Measurements from ENCODE around the gene EDAR. TPM values are rescaled to one million over a fixed set of nuclear protein-coding genes. Genes with fewer than 3 reads are reported as not detected.

The EDAR gene
- total RNA-seq, 1 donor from 2014 or later, result not detected

DNA sequence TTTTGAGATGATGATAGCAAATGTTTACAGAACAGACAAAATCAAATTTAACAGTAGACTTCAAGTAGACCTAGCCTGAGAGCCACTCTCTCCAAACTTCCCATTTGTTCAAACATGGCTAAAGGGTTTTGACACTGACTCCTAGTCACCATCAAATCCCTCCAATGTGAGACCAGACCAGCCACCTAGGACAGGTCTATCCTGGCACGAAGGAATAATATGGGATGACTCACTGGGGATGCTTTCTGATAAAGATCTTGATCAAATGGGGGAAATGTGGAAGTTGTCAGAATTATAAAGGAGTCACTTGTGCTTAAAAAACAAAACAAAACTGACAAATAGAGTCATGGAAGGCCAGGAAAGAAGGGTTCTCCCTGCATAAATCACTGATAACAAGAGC lies 95.7 kb downstream of the EDAR start:
- Histone ChIP-seq H3K36me3 (no peaks in the 10 kb centered on the region), H3K9me3 (peaks cover 10 to 26% of the 10 kb centered on the region in 2 donors), H3K4me1 (no peaks in the 10 kb centered on the region), H3K4me3 (no peak overlapping the region), H3K27ac (no peak overlapping the region), H3K27me3 (no peaks in the 10 kb centered on the region)
- intact Hi-C loops (cut with DNase I), result no loop called here
- DNase-seq (ENCODE audit: low spot score in 2 of 2), result no peak
- TF ChIP-seq, protein P1, sequence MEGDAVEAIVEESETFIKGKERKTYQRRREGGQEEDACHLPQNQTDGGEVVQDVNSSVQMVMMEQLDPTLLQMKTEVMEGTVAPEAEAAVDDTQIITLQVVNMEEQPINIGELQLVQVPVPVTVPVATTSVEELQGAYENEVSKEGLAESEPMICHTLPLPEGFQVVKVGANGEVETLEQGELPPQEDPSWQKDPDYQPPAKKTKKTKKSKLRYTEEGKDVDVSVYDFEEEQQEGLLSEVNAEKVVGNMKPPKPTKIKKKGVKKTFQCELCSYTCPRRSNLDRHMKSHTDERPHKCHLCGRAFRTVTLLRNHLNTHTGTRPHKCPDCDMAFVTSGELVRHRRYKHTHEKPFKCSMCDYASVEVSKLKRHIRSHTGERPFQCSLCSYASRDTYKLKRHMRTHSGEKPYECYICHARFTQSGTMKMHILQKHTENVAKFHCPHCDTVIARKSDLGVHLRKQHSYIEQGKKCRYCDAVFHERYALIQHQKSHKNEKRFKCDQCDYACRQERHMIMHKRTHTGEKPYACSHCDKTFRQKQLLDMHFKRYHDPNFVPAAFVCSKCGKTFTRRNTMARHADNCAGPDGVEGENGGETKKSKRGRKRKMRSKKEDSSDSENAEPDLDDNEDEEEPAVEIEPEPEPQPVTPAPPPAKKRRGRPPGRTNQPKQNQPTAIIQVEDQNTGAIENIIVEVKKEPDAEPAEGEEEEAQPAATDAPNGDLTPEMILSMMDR (IDR thresholded peaks at IDR 0.05), result no peak

DNA sequence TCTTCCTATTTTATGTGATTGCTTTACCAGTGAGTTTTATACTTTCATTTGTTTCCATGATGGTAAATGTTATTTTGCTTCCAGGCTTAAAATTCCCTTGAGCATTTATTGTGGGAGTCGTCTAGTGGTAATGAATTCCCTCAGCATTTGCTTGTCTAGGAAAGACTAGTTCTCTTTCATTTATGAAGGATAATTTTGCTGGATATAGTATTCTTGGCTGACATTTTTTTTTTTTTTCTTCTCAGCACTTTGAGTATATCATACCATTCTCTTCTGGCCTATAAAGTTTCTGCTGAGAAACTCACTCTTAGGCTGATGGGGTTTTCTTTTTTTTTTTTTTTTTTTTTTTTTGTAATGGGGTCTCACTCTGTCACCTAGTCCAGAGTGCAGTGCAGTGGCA lies 99.1 kb downstream of the EDAR start:
- peaks cover 10 to 31% of the 10 kb centered on the region in 2 donors for H3K9me3 ChIP-seq
- no peaks in the 10 kb centered on the region for H3K36me3 ChIP-seq
- intact Hi-C loops (cut with DNase I), result no loop called here
- H3K4me1 ChIP-seq, result no peaks in the 10 kb centered on the region
- no peak overlapping the region for H3K4me3 ChIP-seq
- TF ChIP-seq, protein P1 (IDR thresholded peaks at IDR 0.05), result no peak
- no peaks in the 10 kb centered on the region for H3K27me3 ChIP-seq
- H3K27ac ChIP-seq, result no peak overlapping the region
- no peak for DNase-seq (ENCODE audit: low spot score in 2 of 2)

DNA sequence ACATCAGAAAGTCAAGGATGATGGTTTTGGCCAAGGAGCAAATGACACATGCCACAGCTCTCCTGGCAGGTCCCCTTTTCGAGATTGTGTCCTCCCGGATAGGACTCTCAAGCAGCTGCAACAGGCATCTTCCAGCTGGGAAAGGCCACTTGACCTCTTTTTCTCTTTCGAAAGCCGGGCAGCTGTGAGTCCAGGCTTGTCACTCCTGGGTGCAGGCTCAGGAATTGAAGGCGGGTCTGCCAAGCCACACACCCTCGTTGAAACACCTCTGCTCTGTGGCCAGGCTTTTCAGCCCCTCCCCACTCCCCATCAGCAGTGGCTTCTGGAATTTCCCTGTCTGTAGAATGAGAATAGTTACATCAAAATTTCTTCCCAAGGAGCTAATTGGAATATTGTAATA lies 104.4 kb downstream of the EDAR start:
- DNase-seq (ENCODE audit: low spot score in 2 of 2), result no peak
- no peak overlapping the region for H3K4me3 ChIP-seq
- H3K4me1 ChIP-seq, result no peaks in the 10 kb centered on the region
- peaks cover under 1 to 19% of the 10 kb centered on the region in 2 donors for H3K9me3 ChIP-seq
- H3K27me3 ChIP-seq, result no peaks in the 10 kb centered on the region
- H3K36me3 ChIP-seq, result no peaks in the 10 kb centered on the region
- TF ChIP-seq, protein P1 (IDR thresholded peaks at IDR 0.05), result no peak
- intact Hi-C loops (cut with DNase I), result no loop called here
- no peak overlapping the region for H3K27ac ChIP-seq

DNA sequence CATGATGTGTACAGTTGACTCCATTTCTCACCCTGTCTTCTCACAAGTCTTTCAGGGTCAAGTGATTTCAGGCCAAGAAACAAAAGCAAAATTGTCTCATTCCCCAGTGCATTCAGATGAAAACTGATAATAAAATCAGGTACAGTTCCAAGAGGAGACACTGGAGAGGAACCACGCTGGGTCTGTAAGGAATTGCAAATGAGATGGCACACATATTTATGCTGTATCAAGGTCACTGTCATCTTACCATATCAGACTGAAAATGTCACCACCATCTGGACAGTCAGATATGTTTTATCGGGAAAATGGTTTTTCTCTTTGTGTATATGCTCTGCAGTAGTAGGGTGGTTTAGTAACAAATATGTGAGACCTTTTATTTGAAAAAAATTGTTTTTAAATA lies 110.7 kb downstream of the EDAR start:
- Histone ChIP-seq H3K4me1 (no peaks in the 10 kb centered on the region), H3K27ac (no peak overlapping the region), H3K36me3 (no peaks in the 10 kb centered on the region), H3K9me3 (peaks cover 0 to 3% of the 10 kb centered on the region in 2 donors), H3K4me3 (no peak overlapping the region), H3K27me3 (no peaks in the 10 kb centered on the region)
- intact Hi-C loops (cut with DNase I), result no loop called here
- TF ChIP-seq, protein P1 (IDR thresholded peaks at IDR 0.05), result no peak
- DNase-seq (ENCODE audit: low spot score in 2 of 2), result no peak

DNA sequence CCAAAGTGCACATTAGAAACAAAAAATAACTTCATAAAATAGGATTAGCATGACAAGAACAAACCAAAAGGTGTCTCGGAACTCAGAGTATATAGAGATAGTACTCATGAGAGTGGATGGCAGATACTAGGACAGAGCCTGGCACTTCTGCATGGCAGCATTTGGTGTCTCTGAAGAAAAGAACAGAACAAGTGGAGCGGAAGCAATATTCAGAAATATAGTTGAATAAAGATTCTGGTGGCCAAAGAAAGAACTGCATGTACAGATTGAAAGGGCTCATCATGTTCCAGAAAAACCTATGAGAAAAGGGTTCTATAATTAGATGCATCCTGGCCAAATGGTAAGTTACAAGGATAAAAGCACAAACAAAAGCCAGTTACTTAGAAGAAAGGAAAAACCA lies 111.5 kb downstream of the EDAR start:
- Histone ChIP-seq H3K9me3 (peaks cover 0 to 3% of the 10 kb centered on the region in 2 donors), H3K27ac (no peak overlapping the region), H3K4me1 (no peaks in the 10 kb centered on the region), H3K36me3 (no peaks in the 10 kb centered on the region), H3K4me3 (no peak overlapping the region), H3K27me3 (no peaks in the 10 kb centered on the region)
- intact Hi-C loops (cut with DNase I), result no loop called here
- no peak for DNase-seq (ENCODE audit: low spot score in 2 of 2)
- TF ChIP-seq, protein P1 (IDR thresholded peaks at IDR 0.05), result no peak

DNA sequence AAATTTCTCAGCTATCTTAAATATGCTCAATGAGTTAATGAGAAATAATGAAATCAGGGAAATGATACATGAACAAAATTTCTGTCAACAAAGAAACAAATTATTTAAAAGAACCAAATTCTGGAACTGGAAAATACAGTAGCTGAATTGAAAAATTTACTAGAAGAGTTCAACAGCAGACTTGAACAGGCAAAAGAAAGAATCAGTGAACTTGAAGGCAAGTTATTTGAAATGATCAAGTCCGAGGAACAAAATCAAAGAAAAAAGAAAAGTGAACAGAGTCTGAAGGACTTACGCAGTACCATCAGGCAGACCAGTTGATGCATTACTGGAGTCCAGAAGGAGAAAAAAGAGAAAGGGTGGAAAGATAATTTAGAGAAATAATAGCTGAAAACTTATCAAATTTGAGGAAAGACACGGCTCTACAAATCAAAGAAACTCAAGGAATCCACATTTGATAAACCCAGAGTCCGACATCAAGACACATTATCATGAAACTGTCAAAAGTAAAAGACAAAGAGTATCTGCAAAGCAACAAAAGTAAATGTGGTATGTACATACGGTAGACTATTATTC lies 118.9 kb downstream of the EDAR start:
- intact Hi-C loops (cut with DNase I), result no loop called here
- Histone ChIP-seq H3K9me3 (peaks cover 0 to 15% of the 10 kb centered on the region in 2 donors), H3K4me3 (no peak overlapping the region), H3K4me1 (no peaks in the 10 kb centered on the region), H3K36me3 (no peaks in the 10 kb centered on the region), H3K27me3 (no peaks in the 10 kb centered on the region), H3K27ac (no peak overlapping the region)
- DNase-seq (ENCODE audit: low spot score in 2 of 2), result no peak
- TF ChIP-seq, protein P1 (IDR thresholded peaks at IDR 0.05), result no peak
